ENCODE data around the gene SCTR. TPM values are rescaled to one million over a fixed set of nuclear protein-coding genes. Genes with fewer than 3 reads are reported as not detected.

The SCTR gene
- total RNA-seq, 1 experiment from 2014 or later = not detected

DNA sequence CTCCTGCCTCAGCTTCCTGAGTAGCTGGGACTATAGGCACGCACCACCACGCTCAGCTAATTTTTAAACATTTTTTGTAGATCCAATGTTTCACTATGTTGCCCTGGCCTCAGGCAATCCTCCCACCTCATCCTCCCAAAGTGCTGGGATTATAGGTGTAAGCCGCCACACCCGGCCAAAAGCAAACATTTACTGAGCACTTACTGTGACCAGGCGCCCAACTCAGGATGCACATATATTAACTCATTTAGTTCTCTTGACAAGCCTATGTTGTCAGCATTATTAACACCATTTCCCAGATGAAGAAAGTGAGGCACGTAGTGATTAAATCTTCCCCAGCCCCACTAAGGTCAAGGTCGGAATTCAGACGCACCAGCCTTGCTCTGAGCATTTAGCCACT, 51.5 kb downstream of the SCTR start:
- no peaks in the 10 kb centered on the region for H3K9me3 ChIP-seq (ENCODE audit: insufficient read depth, low read depth)
- H2AFZ ChIP-seq = no peak overlapping the region
- CTCF ChIA-PET = no interaction called here
- H4K20me1 ChIP-seq (ENCODE audit: insufficient read depth) = no peaks in the 10 kb centered on the region
- H3K4me3 ChIP-seq = no peak overlapping the region
- no peaks in the 10 kb centered on the region for H3K9me2 ChIP-seq (ENCODE audit: insufficient read depth)
- no peaks in the 10 kb centered on the region for H3K27me3 ChIP-seq (ENCODE audit: insufficient read depth, low read depth)
- H3F3A ChIP-seq (ENCODE audit: insufficient read depth, low read depth) = no peaks in the 10 kb centered on the region
- no peaks in the 10 kb centered on the region for H3K36me3 ChIP-seq (ENCODE audit: low read depth)
- BruUV-seq (replicated peaks) = no TSS peak
- no peaks in the 10 kb centered on the region for H3K79me2 ChIP-seq (ENCODE audit: low read depth)
- intact Hi-C loops (cut with micrococcal nuclease; ENCODE audit: unreplicated experiment) = no loop called here
- DNase-seq = no peak
- TF ChIP-seq CTCF (conservative IDR thresholded peaks at IDR 0.05) (no peak), EZH2 (IDR thresholded peaks at IDR 0.05; ENCODE audit: low read depth) (no peak)
- H3K4me1 ChIP-seq (replicated peaks; ENCODE audit: insufficient read depth) = no peaks in the 10 kb centered on the region
- POLR2A ChIA-PET (ENCODE audit: unreplicated experiment) = no interaction called here
- no peak overlapping the region for H3K27ac ChIP-seq
- H3K4me2 ChIP-seq = no peak overlapping the region

DNA sequence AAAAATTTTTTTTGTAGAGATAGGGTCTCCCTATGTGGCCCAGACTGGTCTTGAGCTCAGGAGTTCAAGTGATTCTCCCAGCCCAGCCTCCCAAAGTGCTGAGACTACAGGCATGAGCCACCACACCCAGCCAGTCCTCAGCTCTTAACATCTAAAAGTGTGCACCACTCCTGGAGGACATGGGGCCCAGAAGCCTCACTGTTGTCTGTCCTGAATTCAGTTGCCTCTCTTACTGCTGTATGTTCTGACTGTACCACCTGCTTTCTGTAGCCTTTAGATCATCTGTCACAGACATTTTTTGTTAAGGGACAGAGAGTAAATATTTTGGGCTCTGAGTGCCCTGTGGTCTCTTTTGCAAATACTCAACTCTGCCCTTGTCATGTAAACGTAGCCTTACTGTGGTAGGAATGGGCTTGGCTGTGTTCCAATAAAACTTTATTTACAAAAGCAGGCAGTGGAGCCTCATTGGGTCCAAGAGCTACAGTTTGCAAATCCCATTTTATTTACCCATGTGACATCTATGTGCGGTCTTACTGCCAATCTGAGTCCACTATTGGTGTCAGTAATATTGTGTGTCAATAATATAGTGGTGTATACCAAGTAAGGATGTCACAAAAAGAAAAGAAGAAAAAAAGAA, 54.5 kb downstream of the SCTR start:
- H3K4me2 ChIP-seq = no peak overlapping the region
- no peak overlapping the region for H3K4me3 ChIP-seq
- ChIA-PET CTCF (no interaction called here), POLR2A (ENCODE audit: unreplicated experiment) (no interaction called here)
- no peaks in the 10 kb centered on the region for H3K36me3 ChIP-seq (ENCODE audit: low read depth)
- no peak overlapping the region for H2AFZ ChIP-seq
- no peaks in the 10 kb centered on the region for H4K20me1 ChIP-seq (ENCODE audit: insufficient read depth)
- no peak overlapping the region for H3K27ac ChIP-seq
- no TSS peak for BruUV-seq (replicated peaks)
- H3K9me2 ChIP-seq (ENCODE audit: insufficient read depth) = no peaks in the 10 kb centered on the region
- DNase-seq = no peak
- no peaks in the 10 kb centered on the region for H3K27me3 ChIP-seq (ENCODE audit: insufficient read depth, low read depth)
- intact Hi-C loops (cut with micrococcal nuclease; ENCODE audit: unreplicated experiment) = no loop called here
- H3K4me1 ChIP-seq (replicated peaks; ENCODE audit: insufficient read depth) = no peaks in the 10 kb centered on the region
- H3K79me2 ChIP-seq (ENCODE audit: low read depth) = no peaks in the 10 kb centered on the region
- TF ChIP-seq CTCF (conservative IDR thresholded peaks at IDR 0.05) (no peak), EZH2 (IDR thresholded peaks at IDR 0.05; ENCODE audit: low read depth) (no peak)
- H3K9me3 ChIP-seq (ENCODE audit: insufficient read depth, low read depth) = no peaks in the 10 kb centered on the region
- H3F3A ChIP-seq (ENCODE audit: insufficient read depth, low read depth) = no peaks in the 10 kb centered on the region

- Histone ChIP-seq H3K9me2 (ENCODE audit: insufficient read depth) (no peaks in the 10 kb centered on the region), H3K9me3 (ENCODE audit: insufficient read depth, low read depth) (no peaks in the 10 kb centered on the region), H3K4me2 (no peak overlapping the region), H3K4me1 (replicated peaks; ENCODE audit: insufficient read depth) (no peaks in the 10 kb centered on the region), H3K27ac (no peak overlapping the region), H3K27me3 (ENCODE audit: insufficient read depth, low read depth) (no peaks in the 10 kb centered on the region), H3K79me2 (ENCODE audit: low read depth) (no peaks in the 10 kb centered on the region), H3K4me3 (no peak overlapping the region), H3F3A (ENCODE audit: insufficient read depth, low read depth) (no peaks in the 10 kb centered on the region), H3K36me3 (ENCODE audit: low read depth) (no peaks in the 10 kb centered on the region), H4K20me1 (ENCODE audit: insufficient read depth) (no peaks in the 10 kb centered on the region), H2AFZ (no peak overlapping the region)
- intact Hi-C loops (cut with micrococcal nuclease; ENCODE audit: unreplicated experiment) = no loop called here
- TF ChIP-seq CTCF (conservative IDR thresholded peaks at IDR 0.05) (no peak), EZH2 (IDR thresholded peaks at IDR 0.05; ENCODE audit: low read depth) (no peak)
- CTCF ChIA-PET = interaction anchor here (0.6 kb wide), 1 partner anchor 20 kb away, joined by 3 read pairs; no protein-coding TSS in a partner anchor
- DNase-seq = no peak
- BruUV-seq (replicated peaks) = no TSS peak
- POLR2A ChIA-PET (ENCODE audit: unreplicated experiment) = no interaction called here
Measured at GRCh38 chr2:119469131-119469530, 55.2 kb downstream of the SCTR start.

Data from PC-9 (cell line).